Astrocyte of the spinal cord (primary cell): ENCODE measurements around the gene PDE6B.

Source experiments
- DNase-seq: peaks from one replicate; pipeline ENCODE4 v3.0.0; 2011; ENCODE audit warnings: low read depth, low spot score
- H3K4me3 ChIP-seq: 2 replicates; pipeline ENCODE4 v1.5.1; 2011; ENCODE audit warnings: low read depth, mild to moderate bottlenecking, low read length, moderate library complexity
- CTCF ChIP-seq: IDR thresholded peaks from 2 replicates; pipeline ENCODE4 v1.5.1; 2012; ENCODE audit warnings: low read depth, mild to moderate bottlenecking, low read length, inconsistent platforms
- in situ Hi-C: cut with HindIII; loops from 2 replicates; pipeline ENCODE4 v1.10.0; 2017; ENCODE audit warnings: low sequenced_read_pairs

Gene PDE6B

DNA sequence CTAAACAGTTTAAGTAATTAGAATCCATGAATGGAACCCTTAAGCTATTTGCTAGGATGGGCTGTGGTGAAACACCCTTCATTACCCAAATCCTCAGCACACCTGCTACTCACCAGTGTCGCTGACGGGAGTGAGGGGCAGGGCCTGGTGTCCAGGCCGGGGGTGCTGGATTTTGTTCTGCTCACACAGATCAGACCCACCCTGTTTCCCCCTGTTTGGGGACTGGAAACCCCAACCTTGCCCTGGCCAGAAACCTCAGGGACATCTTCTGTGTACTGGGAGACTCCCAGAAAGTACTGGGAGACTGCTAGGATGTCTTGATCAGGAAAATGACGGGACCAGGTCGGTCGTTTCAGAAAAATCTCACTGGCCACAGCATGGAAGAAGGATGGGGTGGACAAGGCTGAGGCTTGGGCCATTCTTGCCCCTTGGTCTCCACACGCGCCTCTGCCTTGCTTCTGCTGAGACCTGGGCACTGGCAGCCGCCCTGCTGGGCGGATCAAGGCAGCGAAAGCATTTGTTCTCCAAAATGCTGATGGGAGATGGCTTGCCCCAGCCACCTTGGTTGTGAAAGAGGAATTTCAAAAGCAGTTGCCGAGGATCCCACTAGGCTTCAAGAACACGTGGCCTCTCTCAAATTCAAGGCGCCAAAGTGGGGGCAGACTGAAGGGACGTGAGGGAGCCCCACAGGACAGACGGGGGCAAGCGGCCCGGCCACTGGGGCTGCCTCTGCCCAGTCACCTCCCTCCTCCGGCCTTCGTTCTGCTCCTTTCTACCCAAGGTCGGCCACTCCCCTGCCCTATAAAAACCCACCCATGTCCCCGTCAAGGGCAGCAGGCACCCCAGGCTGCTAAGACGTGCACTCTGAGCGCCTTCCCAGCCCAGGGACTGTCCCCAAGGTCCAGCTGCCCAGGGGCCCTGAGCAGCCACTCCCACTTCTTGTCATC, 23.5 kb upstream of the PDE6B start:
- TF ChIP-seq CTCF = no peak
- no peak overlapping the region for H3K4me3 ChIP-seq
- in situ Hi-C loops = no loop called here
- no peak for DNase-seq

DNA sequence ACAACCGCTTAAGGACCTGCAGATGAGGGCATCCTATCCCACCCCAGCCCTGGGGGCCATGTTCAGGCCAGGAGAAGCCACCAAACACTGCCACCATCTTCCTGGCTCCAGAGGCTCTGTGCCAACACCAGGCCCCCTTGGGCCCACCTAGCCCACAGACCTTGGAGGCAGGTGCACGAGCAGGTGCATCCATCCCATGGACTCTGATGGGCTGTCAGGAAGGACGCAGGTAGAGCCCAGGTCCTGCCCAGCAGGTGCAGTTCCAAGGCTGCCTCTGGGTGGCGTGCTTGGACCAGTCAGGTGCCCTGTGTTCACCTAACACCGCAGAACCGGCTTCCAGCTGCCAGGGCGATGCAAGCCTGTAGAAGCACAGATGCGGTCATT, 22.8 kb upstream of the PDE6B start:
- in situ Hi-C loops = no loop called here
- TF ChIP-seq CTCF = no peak

GRCh38 chr4:604131-604530, 21.2 kb upstream of the PDE6B start:
- no peak for TF ChIP-seq CTCF
- H3K4me3 ChIP-seq = no peak overlapping the region
- no peak for DNase-seq
- in situ Hi-C loops = no loop called here

More for the DNA sequence above, 22.8 kb upstream of the PDE6B start:
- no peak for DNase-seq
- H3K4me3 ChIP-seq = no peak overlapping the region

- H3K4me3 ChIP-seq = no peak overlapping the region
- DNase-seq = no peak
- in situ Hi-C loops = no loop called here
- no peak for TF ChIP-seq CTCF
Measured at GRCh38 chr4:605702-606425, 19.5 kb upstream of the PDE6B start.

DNA sequence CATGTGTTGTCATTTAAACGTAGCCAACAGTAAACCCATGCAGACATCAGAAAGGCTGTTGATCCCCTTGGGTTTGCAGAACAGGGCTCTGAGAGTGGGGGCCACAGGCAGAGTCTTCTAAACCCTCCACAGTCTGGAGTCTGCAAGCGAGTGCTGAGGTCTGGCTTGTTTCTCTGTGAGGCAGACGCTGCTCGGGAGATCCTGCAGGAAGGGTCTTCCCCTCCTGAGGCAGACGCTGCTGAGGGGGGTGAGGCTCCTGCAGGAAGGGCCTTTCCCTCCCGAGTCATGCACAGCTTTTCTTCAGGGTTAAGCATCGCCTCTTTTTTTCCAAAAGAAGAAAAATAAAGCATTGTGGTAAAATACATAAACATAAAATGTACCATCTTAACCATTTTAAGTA, 17.1 kb upstream of the PDE6B start:
- DNase-seq = no peak
- TF ChIP-seq CTCF = no peak
- in situ Hi-C loops = no loop called here
- H3K4me3 ChIP-seq = no peak overlapping the region

GRCh38 chr4:609400-610050, 15.8 kb upstream of the PDE6B start:
- H3K4me3 ChIP-seq = no peak overlapping the region
- no peak for TF ChIP-seq CTCF
- in situ Hi-C loops = no loop called here
- DNase-seq = no peak
